Neural cell (in vitro differentiated cells): Measurements from ENCODE around the gene SPON2.

ENCODE experiments used
- CTCF ChIP-seq: fragments of 450-650 bp; IDR thresholded peaks from 2 replicates; pipeline ENCODE4 v1.5.1; 2014; ENCODE audit warnings: antibody characterized with exemption, mild to moderate bottlenecking, moderate library complexity; ENCODE audit not compliant: poor library complexity, severe bottlenecking
- EZH2 ChIP-seq: fragments of 200-600, 300-800 bp; shearing (Covaris generic), sonication (generic); IDR thresholded peaks from 2 replicates; pipeline ENCODE4 v1.6.1; 2014; ENCODE audit warnings: antibody characterized with exemption, low read length, borderline replicate concordance, mild to moderate bottlenecking; ENCODE audit not compliant: insufficient read depth, poor library complexity, severe bottlenecking
- MXI1 ChIP-seq: fragments of 450-650 bp; conservative IDR thresholded peaks from 2 replicates; pipeline ENCODE4 v1.6.1; 2014; ENCODE audit warnings: antibody characterized with exemption, mild to moderate bottlenecking; ENCODE audit not compliant: poor library complexity, severe bottlenecking
- POLR2AphosphoS5 ChIP-seq: IDR thresholded peaks from 2 replicates; pipeline ENCODE4 v1.6.1; 2012
- REST ChIP-seq: IDR thresholded peaks from 2 replicates; pipeline ENCODE4 v1.6.1; 2012; ENCODE audit warnings: borderline replicate concordance
- TAF1 ChIP-seq: IDR thresholded peaks from 2 replicates; pipeline ENCODE4 v1.6.1; 2012; ENCODE audit warnings: low read depth

GRCh38 chr4:1221155-1221870 is 48.9 kb upstream of the SPON2 start:
- TF ChIP-seq MXI1 (no peak), CTCF (no peak), REST (no peak), TAF1 (no peak), POLR2AphosphoS5 (no peak), EZH2 (no peak)
